Measurements from ENCODE around the gene KIF3C.

- TF ChIP-seq CTCF (IDR thresholded peaks at IDR 0.05) (no peak), EZH2phosphoT487 (IDR thresholded peaks at IDR 0.05) (no peak)
Measured at GRCh38 chr2:26002632-26003310, 20.5 kb upstream of the KIF3C start.
